GM23248 (cell line): ENCODE data around the gene UBAC2.

Source experiments
- EZH2 ChIP-seq: fragments of 200-600 bp; sonication (generic); IDR thresholded peaks from 2 replicates; pipeline ENCODE4 v1.6.1; 2018; ENCODE audit warnings: antibody characterized with exemption, mild to moderate bottlenecking; ENCODE audit not compliant: insufficient read depth, poor library complexity, severe bottlenecking
- EZH2phosphoT487 ChIP-seq: fragments of 200-600 bp; sonication (generic); IDR thresholded peaks from 2 replicates; pipeline ENCODE4 v1.6.1; 2018; ENCODE audit warnings: antibody characterized with exemption, moderate library complexity, mild to moderate bottlenecking, low read depth; ENCODE audit not compliant: insufficient read depth

GRCh38 chr13:99334221-99334620 lies 133.6 kb downstream of the UBAC2 start:
- TF ChIP-seq EZH2 (no peak), EZH2phosphoT487 (no peak)
